K562 (cell line): ENCODE measurements around the gene RBM3.

Experiments
- ETS1 ChIP-seq: conservative IDR thresholded peaks from 2 replicates; pipeline ENCODE4 v1.6.1; 2011; ENCODE audit warnings: low read depth, mild to moderate bottlenecking, low read length; ENCODE audit not compliant: control insufficient read depth
- HMG20A ChIP-seq: fragments of 450-650 bp; formaldehyde crosslinking; conservative IDR thresholded peaks from 2 replicates; pipeline ENCODE4 v1.4.0; 2020; ENCODE audit warnings: mild to moderate bottlenecking, mixed read lengths
- HNRNPH1 ChIP-seq: fragments of 200-400 bp; formaldehyde crosslinking; optimal IDR thresholded peaks from 2 replicates; pipeline ENCODE3; 2017; ENCODE audit warnings: low read depth, mild to moderate bottlenecking, low read length, moderate library complexity
- NBN ChIP-seq: fragments of 450-650 bp; IDR thresholded peaks from 2 replicates; pipeline ENCODE4 v1.6.1; 2016; ENCODE audit warnings: low read depth, mild to moderate bottlenecking
- NRF1 ChIP-seq, 2 experiments: fragments of 450-650 bp; IDR thresholded peaks in 1 of 2; conservative IDR thresholded peaks in 1 of 2; 2 replicates each; pipeline ENCODE4 v1.6.1; 2014; ENCODE audit warnings: mild to moderate bottlenecking in 2 of 2
- PTBP1 ChIP-seq: fragments of 200-400 bp; formaldehyde crosslinking; IDR thresholded peaks from 2 replicates; pipeline ENCODE4 v1.6.1; 2017; ENCODE audit warnings: low read depth, low read length
- TF ChIP-seq, protein P1 (sequence below): fragments of 450-650 bp; IDR thresholded peaks from 2 replicates; pipeline ENCODE4 v1.6.1; 2016; ENCODE audit warnings: missing biosample characterization, missing genetic modification characterization
- TF ChIP-seq, protein P2 (sequence below), 3 experiments: IDR thresholded peaks in 2 of 3; conservative IDR thresholded peaks in 1 of 3; 2 replicates each; pipeline ENCODE4 v1.5.1; 2011 to 2012; ENCODE audit warnings: low read length in 3 of 3, mild to moderate bottlenecking in 3 of 3, control low read depth in 2 of 3, improper control_type of control experiment in 1 of 3, inconsistent platforms in 1 of 3, low read depth in 1 of 3, mixed read lengths in 1 of 3, moderate library complexity in 1 of 3; ENCODE audit not compliant: insufficient read depth in 2 of 3

- no peak for TF ChIP-seq PTBP1
- TF ChIP-seq HNRNPH1, result no peak
- TF ChIP-seq NRF1 (conservative IDR thresholded peaks at IDR 0.05 in 1 of 2, IDR thresholded peaks at IDR 0.05 in 1 of 2), result no peak
- TF ChIP-seq, protein P1, sequence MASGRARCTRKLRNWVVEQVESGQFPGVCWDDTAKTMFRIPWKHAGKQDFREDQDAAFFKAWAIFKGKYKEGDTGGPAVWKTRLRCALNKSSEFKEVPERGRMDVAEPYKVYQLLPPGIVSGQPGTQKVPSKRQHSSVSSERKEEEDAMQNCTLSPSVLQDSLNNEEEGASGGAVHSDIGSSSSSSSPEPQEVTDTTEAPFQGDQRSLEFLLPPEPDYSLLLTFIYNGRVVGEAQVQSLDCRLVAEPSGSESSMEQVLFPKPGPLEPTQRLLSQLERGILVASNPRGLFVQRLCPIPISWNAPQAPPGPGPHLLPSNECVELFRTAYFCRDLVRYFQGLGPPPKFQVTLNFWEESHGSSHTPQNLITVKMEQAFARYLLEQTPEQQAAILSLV (tag), result no peak
- TF ChIP-seq HMG20A, result no peak
- TF ChIP-seq, protein P2, sequence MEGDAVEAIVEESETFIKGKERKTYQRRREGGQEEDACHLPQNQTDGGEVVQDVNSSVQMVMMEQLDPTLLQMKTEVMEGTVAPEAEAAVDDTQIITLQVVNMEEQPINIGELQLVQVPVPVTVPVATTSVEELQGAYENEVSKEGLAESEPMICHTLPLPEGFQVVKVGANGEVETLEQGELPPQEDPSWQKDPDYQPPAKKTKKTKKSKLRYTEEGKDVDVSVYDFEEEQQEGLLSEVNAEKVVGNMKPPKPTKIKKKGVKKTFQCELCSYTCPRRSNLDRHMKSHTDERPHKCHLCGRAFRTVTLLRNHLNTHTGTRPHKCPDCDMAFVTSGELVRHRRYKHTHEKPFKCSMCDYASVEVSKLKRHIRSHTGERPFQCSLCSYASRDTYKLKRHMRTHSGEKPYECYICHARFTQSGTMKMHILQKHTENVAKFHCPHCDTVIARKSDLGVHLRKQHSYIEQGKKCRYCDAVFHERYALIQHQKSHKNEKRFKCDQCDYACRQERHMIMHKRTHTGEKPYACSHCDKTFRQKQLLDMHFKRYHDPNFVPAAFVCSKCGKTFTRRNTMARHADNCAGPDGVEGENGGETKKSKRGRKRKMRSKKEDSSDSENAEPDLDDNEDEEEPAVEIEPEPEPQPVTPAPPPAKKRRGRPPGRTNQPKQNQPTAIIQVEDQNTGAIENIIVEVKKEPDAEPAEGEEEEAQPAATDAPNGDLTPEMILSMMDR (IDR thresholded peaks at IDR 0.05 in 2 of 3, conservative IDR thresholded peaks at IDR 0.05 in 1 of 3; ENCODE audit: insufficient read depth in 2 of 3, low read depth in 1 of 3, low read length in 3 of 3), result no peak
- TF ChIP-seq NBN, result no peak
- no peak for TF ChIP-seq ETS1
These were observed 10.4 kb downstream of the RBM3 start for GRCh38 chrX:48584698-48585097.
